GM19238 (cell line): ENCODE results near the gene MTSS2.

ENCODE experiments used
- DNase-seq: peaks from one replicate; pipeline ENCODE4 v3.0.0; 2011; ENCODE audit warnings: low spot score; ENCODE audit not compliant: insufficient read length

MTSS2 gene

GRCh38 chr16:70715055-70715858 is 29.4 kb upstream of the MTSS2 start:
- no peak for DNase-seq

GRCh38 chr16:70714581-70715054 is 28.8 kb upstream of the MTSS2 start:
- DNase-seq = no peak

- no peak for DNase-seq
Observed at GRCh38 chr16:70713824-70714223, 28.0 kb upstream of the MTSS2 start.

- no peak for DNase-seq
Observed at GRCh38 chr16:70713342-70713741, 27.5 kb upstream of the MTSS2 start.

GRCh38 chr16:70712942-70713341 is 27.1 kb upstream of the MTSS2 start:
- DNase-seq = no peak

GRCh38 chr16:70712359-70712758 is 26.5 kb upstream of the MTSS2 start:
- no peak for DNase-seq

GRCh38 chr16:70711211-70712031 is 25.6 kb upstream of the MTSS2 start:
- DNase-seq = no peak

- no peak for DNase-seq
Observed at GRCh38 chr16:70710422-70711210, 24.8 kb upstream of the MTSS2 start.

GRCh38 chr16:70709942-70710341 is 24.1 kb upstream of the MTSS2 start:
- DNase-seq = no peak

GRCh38 chr16:70709457-70709856 is 23.6 kb upstream of the MTSS2 start:
- DNase-seq = no peak

GRCh38 chr16:70708366-70709246 is 22.8 kb upstream of the MTSS2 start:
- DNase-seq = no peak

- DNase-seq = no peak
Observed at GRCh38 chr16:70706948-70707465, 21.2 kb upstream of the MTSS2 start.

- DNase-seq = no peak
Observed at GRCh38 chr16:70705056-70705455, 19.2 kb upstream of the MTSS2 start.

- DNase-seq = no peak
Observed at GRCh38 chr16:70704586-70704985, 18.7 kb upstream of the MTSS2 start.

- DNase-seq = no peak
Observed at GRCh38 chr16:70703835-70704381, 18.1 kb upstream of the MTSS2 start.

- no peak for DNase-seq
Observed at GRCh38 chr16:70703041-70703834, 17.4 kb upstream of the MTSS2 start.

GRCh38 chr16:70702624-70703023 is 16.8 kb upstream of the MTSS2 start:
- DNase-seq = no peak

- no peak for DNase-seq
Observed at GRCh38 chr16:70701998-70702397, 16.1 kb upstream of the MTSS2 start.

- DNase-seq = no peak
Observed at GRCh38 chr16:70701596-70701995, 15.7 kb upstream of the MTSS2 start.
